Left ventricle myocardium inferior (tissue), 1 donor: Measurements from ENCODE around the gene APOO. TPM values are rescaled to one million over a fixed set of nuclear protein-coding genes. Genes with fewer than 3 reads are reported as not detected.

Experiments used
- DNase-seq: peaks from one replicate; pipeline ENCODE4 v3.0.0-alpha.2; 2020
- H3K27ac ChIP-seq: fragments of 200-600 bp; replicated peaks from 2 replicates; pipeline ENCODE4 v1.8.0; 2021
- H3K27me3 ChIP-seq: fragments of 200-600 bp; 2 replicates; pipeline ENCODE4 v1.8.0; 2021; ENCODE audit warnings: low read depth
- H3K36me3 ChIP-seq: fragments of 200-600 bp; 2 replicates; pipeline ENCODE4 v1.8.0; 2021
- H3K4me1 ChIP-seq: fragments of 200-600 bp; 2 replicates; pipeline ENCODE4 v1.8.0; 2021
- H3K4me3 ChIP-seq: fragments of 200-600 bp; 2 replicates; pipeline ENCODE4 v1.8.0; 2021; ENCODE audit warnings: mild to moderate bottlenecking, moderate library complexity
- H3K9me3 ChIP-seq: fragments of 200-600 bp; replicated peaks from 2 replicates; pipeline ENCODE4 v1.8.0; 2021
- CTCF ChIP-seq: fragments of 200-600 bp; IDR thresholded peaks from 2 replicates; pipeline ENCODE4 v1.8.0; 2021; ENCODE audit warnings: antibody characterized with exemption, mild to moderate bottlenecking, borderline replicate concordance
- intact Hi-C: fragments of 100-400 bp; cut with micrococcal nuclease; formaldehyde crosslinking; loops from one replicate; pipeline ENCODE4 v1.11.0; 2022
- total RNA-seq: library from RNA; stranded (reverse); fragmentation: NEBNext Ultra II Directional; extraction: Animal tissue kit (Norgen Biotek cat#: 25700); gene quantifications from one replicate; pipeline ENCODE4 v1.2.1, GENCODE V29; 2021
- donor health status: DM: no; HTN: yes; CAD: no; lungs with severe emphysema.

APOO gene
- total RNA-seq, 1 donor from 2014 or later: 102 TPM

DNA sequence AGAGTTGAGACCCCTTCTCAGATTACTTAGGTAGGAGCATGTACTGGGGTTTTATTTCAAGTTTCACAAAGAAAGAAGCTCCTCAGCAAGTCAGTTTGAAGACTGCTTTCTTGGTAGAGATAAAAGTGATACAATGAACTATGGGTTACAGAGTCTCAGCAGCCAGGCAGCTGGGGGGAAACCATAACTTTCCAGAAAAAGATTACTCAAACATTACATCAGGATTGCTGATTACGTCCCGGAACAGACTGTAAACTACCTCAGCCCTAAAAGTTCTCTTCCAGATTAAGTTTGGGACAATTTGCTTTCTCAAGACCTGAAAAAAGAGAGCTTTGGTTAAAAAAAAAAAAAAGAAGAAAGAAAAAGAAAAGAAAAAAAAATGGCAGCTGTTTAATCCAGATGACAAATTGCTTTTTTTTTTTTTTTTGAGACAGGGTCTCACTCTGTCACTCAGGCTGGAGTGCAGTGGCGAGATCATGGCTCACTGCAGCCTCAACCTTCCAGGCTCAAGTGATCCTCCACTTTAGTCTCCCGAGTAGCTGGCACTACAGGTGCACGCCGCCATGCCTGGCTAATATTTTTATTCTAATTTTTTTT is 108.2 kb downstream of the APOO start:
- no peaks in the 10 kb centered on the region for H3K9me3 ChIP-seq
- H3K36me3 ChIP-seq: no peaks in the 10 kb centered on the region
- H3K4me3 ChIP-seq: no peak overlapping the region
- H3K27me3 ChIP-seq: no peaks in the 10 kb centered on the region
- TF ChIP-seq CTCF: no peak
- H3K4me1 ChIP-seq: peaks cover 13% of the 10 kb centered on the region
- no peak for DNase-seq
- intact Hi-C loops: no loop called here
- peak overlapping the region; percentile 5 for H3K27ac ChIP-seq

DNA sequence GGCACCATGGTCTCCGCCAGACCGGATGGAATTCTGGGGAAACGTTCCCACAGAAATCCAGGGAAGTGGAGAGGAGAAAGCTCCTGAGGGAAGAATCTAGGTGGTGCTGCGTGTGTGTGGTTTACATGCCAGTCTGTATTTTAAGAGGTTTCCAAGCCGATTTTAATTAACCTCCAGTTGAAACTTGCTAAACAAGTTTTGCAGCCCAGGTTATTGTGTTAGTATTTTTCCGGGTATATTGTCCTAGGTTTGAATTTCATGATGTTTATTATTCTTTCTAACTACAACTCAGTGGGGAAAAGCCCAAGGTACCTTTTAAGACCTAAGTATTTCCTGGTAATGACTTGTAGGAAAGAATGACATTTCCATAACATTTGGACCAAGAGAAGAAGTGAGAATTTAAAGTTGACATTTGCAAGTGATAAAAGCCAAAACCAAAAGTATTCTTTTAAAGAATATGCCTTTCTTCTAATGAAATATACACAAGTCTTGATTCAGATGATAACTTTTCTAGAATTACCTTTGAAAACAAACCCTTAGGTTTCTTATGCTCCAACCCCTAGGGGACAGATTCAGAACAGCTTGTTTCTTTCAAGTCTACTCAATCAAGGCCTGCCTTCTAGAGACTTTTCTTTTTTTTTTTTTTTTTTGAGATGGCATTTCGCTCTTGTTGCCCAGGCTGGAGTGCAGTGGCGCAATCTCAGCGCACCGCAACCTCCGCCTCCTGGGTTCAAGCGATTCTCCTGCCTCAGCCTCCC is 110.2 kb downstream of the APOO start:
- H3K4me3 ChIP-seq: no peak overlapping the region
- peaks cover 10% of the 10 kb centered on the region for H3K4me1 ChIP-seq
- intact Hi-C loops: no loop called here
- no peak for DNase-seq
- TF ChIP-seq CTCF: no peak
- peak overlapping the region; percentile 76 for H3K27ac ChIP-seq
- H3K27me3 ChIP-seq: no peaks in the 10 kb centered on the region
- H3K36me3 ChIP-seq: no peaks in the 10 kb centered on the region
- H3K9me3 ChIP-seq: no peaks in the 10 kb centered on the region

GRCh38 chrX:23795221-23795620 is 112.5 kb downstream of the APOO start:
- peaks cover 5% of the 10 kb centered on the region for H3K4me1 ChIP-seq
- TF ChIP-seq CTCF: no peak
- no peak for DNase-seq
- no peaks in the 10 kb centered on the region for H3K36me3 ChIP-seq
- no peak overlapping the region for H3K27ac ChIP-seq
- no peak overlapping the region for H3K4me3 ChIP-seq
- H3K27me3 ChIP-seq: no peaks in the 10 kb centered on the region
- no peaks in the 10 kb centered on the region for H3K9me3 ChIP-seq
- intact Hi-C loops: no loop called here

- no peak overlapping the region for H3K27ac ChIP-seq
- intact Hi-C loops: no loop called here
- H3K4me1 ChIP-seq: peaks cover 5% of the 10 kb centered on the region
- H3K36me3 ChIP-seq: no peaks in the 10 kb centered on the region
- no peaks in the 10 kb centered on the region for H3K9me3 ChIP-seq
- TF ChIP-seq CTCF: no peak
- no peak overlapping the region for H3K4me3 ChIP-seq
- no peaks in the 10 kb centered on the region for H3K27me3 ChIP-seq
- no peak for DNase-seq
These were observed 114.7 kb downstream of the APOO start for GRCh38 chrX:23792861-23793553.

- no peaks in the 10 kb centered on the region for H3K27me3 ChIP-seq
- no peak overlapping the region for H3K4me3 ChIP-seq
- peaks cover 3% of the 10 kb centered on the region for H3K4me1 ChIP-seq
- intact Hi-C loops: no loop called here
- DNase-seq: no peak
- H3K36me3 ChIP-seq: peaks cover 9% of the 10 kb centered on the region
- H3K9me3 ChIP-seq: no peaks in the 10 kb centered on the region
- no peak for TF ChIP-seq CTCF
- H3K27ac ChIP-seq: no peak overlapping the region
These were observed 117.6 kb downstream of the APOO start for GRCh38 chrX:23790155-23790497.
